ENCODE results near the gene FAM222A.

FAM222A gene

DNA sequence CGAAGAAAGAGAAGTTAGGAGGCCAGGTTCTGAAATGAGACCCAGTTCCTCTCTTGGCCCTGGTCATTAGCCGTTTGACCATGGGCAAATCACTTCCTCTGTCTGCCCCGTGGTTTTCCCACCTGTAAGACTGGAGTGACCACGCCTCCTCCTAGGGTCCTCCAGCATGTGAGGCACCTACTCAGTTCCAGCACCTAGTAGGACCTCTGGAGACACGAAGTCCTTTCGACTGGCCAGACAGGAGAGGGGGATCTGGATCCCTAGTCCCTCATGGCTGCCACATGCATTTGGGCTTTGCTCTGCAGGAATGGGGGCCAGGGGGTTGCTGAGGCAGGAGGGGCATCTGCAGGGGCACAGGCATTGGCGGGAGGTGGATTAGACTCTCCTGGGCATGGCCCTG, 103.2 kb downstream of the FAM222A start:
- H3K4me3 ChIP-seq (ENCODE audit: low read length), result no peak overlapping the region
- H3K27me3 ChIP-seq (ENCODE audit: control insufficient read depth, low read length), result peaks cover 3% of the 10 kb centered on the region; the same call in 1 of the 2 replicates
- no peaks in the 10 kb centered on the region for H3F3A ChIP-seq (ENCODE audit: control insufficient read depth, insufficient read depth)
- H3K9me2 ChIP-seq (replicated peaks; ENCODE audit: control insufficient read depth, low read length), result no peaks in the 10 kb centered on the region
- no peaks in the 10 kb centered on the region for H3K9me3 ChIP-seq (ENCODE audit: control insufficient read depth, insufficient read depth, low read length)
- H3K79me2 ChIP-seq (ENCODE audit: control insufficient read depth, low read length), result no peaks in the 10 kb centered on the region
- no peak overlapping the region for H3K4me2 ChIP-seq (ENCODE audit: low read length)
- TF ChIP-seq EZH2phosphoT487 (IDR thresholded peaks at IDR 0.05; ENCODE audit: borderline replicate concordance, low read length), result no peak
- no peak for TF ChIP-seq CTCF (IDR thresholded peaks at IDR 0.05; ENCODE audit: low read depth, low read length, poor library complexity, severe bottlenecking)
- no peaks in the 10 kb centered on the region for H3K36me3 ChIP-seq (ENCODE audit: control insufficient read depth, low read length)
- no peak overlapping the region for H3K27ac ChIP-seq (ENCODE audit: low read depth, low read length)
- no peaks in the 10 kb centered on the region for H3K4me1 ChIP-seq (ENCODE audit: control insufficient read depth, low read length)
- H4K20me1 ChIP-seq (ENCODE audit: control insufficient read depth, insufficient read depth, low read depth, low read length), result no peaks in the 10 kb centered on the region

DNA sequence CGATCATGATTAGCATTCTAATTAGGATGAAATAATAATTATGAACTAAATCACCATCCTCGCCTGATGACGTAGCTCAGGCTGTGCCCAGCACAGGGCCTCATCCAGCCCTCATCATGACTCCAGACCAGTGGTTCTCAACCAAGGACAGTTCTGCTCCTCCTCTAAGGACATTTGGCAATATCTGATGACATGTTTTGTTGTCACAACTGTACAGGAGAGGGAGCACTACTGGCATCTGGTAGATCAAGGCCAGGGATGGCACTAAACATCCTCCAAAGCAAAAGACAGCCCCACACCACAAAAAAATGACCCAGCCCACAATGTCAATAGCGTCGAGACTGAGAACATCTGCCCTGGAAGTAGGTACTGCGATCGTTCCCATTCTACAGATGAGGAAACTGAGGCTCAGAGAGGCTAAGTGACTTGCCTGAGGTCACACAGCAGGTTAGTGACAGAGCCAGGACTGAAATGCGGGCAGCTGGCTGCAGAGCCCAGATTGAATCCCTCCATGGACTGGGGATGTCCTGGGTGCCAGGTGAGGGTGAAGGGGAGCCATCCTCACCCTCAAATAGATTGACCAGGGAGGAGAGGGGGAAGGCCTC, 104.1 kb downstream of the FAM222A start:
- Histone ChIP-seq H3K4me1 (ENCODE audit: control insufficient read depth, low read length) (no peaks in the 10 kb centered on the region), H3K79me2 (ENCODE audit: control insufficient read depth, low read length) (no peaks in the 10 kb centered on the region), H4K20me1 (ENCODE audit: control insufficient read depth, insufficient read depth, low read depth, low read length) (no peaks in the 10 kb centered on the region), H3K27me3 (ENCODE audit: control insufficient read depth, low read length) (no peaks in the 10 kb centered on the region; the same call in 1 of the 2 replicates), H3K9me2 (replicated peaks; ENCODE audit: control insufficient read depth, low read length) (no peaks in the 10 kb centered on the region), H3K9me3 (ENCODE audit: control insufficient read depth, insufficient read depth, low read length) (no peaks in the 10 kb centered on the region), H3K4me2 (ENCODE audit: low read length) (no peak overlapping the region), H3K4me3 (ENCODE audit: low read length) (no peak overlapping the region), H3K36me3 (ENCODE audit: control insufficient read depth, low read length) (no peaks in the 10 kb centered on the region), H3K27ac (ENCODE audit: low read depth, low read length) (no peak overlapping the region), H3F3A (ENCODE audit: control insufficient read depth, insufficient read depth) (no peaks in the 10 kb centered on the region)
- no peak for TF ChIP-seq EZH2phosphoT487 (IDR thresholded peaks at IDR 0.05; ENCODE audit: borderline replicate concordance, low read length)
- no peak for TF ChIP-seq CTCF (IDR thresholded peaks at IDR 0.05; ENCODE audit: low read depth, low read length, poor library complexity, severe bottlenecking)

- H3K9me2 ChIP-seq (replicated peaks; ENCODE audit: control insufficient read depth, low read length), result no peaks in the 10 kb centered on the region
- H3K79me2 ChIP-seq (ENCODE audit: control insufficient read depth, low read length), result no peaks in the 10 kb centered on the region
- H3K9me3 ChIP-seq (ENCODE audit: control insufficient read depth, insufficient read depth, low read length), result no peaks in the 10 kb centered on the region
- H3K27ac ChIP-seq (ENCODE audit: low read depth, low read length), result no peak overlapping the region
- no peaks in the 10 kb centered on the region for H3F3A ChIP-seq (ENCODE audit: control insufficient read depth, insufficient read depth)
- H3K4me3 ChIP-seq (ENCODE audit: low read length), result no peak overlapping the region
- no peaks in the 10 kb centered on the region for H3K36me3 ChIP-seq (ENCODE audit: control insufficient read depth, low read length)
- H3K4me1 ChIP-seq (ENCODE audit: control insufficient read depth, low read length), result no peaks in the 10 kb centered on the region
- H4K20me1 ChIP-seq (ENCODE audit: control insufficient read depth, insufficient read depth, low read depth, low read length), result no peaks in the 10 kb centered on the region
- no peaks in the 10 kb centered on the region; the same call in 1 of the 2 replicates for H3K27me3 ChIP-seq (ENCODE audit: control insufficient read depth, low read length)
- TF ChIP-seq EZH2phosphoT487 (IDR thresholded peaks at IDR 0.05; ENCODE audit: borderline replicate concordance, low read length) (no peak), CTCF (IDR thresholded peaks at IDR 0.05; ENCODE audit: low read depth, low read length, poor library complexity, severe bottlenecking) (no peak)
- no peak overlapping the region for H3K4me2 ChIP-seq (ENCODE audit: low read length)
These were observed 104.6 kb downstream of the FAM222A start for GRCh38 chr12:109818253-109818652.
